Activated CD8-positive, alpha-beta memory T cell treated with anti-CD3 and anti-CD28 coated beads for 24 hours (primary cell): Measurements from ENCODE around the gene TTLL4.
"Not testable (repeated sequence)": the region's sequence is repeated elsewhere in the genome, so short reads cannot be mapped to it uniquely, and the experiment has no call there.

Experiments
- DNase-seq: peaks from one replicate; pipeline ENCODE4 v3.0.0-alpha.2; 2020

Gene TTLL4

DNA sequence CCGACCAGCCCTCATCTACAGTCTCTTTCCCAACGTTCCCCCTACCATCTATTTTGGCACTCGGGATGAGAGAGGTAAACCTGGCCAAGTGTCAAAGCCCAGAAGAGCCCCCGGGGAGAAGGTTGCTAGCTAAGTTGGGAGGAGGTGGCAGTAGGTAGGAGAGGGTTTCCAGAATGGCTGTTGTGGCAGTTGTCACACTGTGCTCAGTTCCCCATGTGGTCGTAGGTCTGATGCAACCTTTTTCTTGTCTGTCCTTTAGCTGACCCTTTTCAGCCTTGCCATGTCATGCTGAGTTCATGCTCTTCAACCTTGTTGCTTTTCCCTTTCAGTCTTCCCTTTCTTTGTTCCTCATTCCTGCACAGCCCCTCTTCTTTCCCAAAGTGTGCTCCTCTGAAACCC lies 34.5 kb downstream of the TTLL4 start:
- peak; percentile 44 for DNase-seq

DNA sequence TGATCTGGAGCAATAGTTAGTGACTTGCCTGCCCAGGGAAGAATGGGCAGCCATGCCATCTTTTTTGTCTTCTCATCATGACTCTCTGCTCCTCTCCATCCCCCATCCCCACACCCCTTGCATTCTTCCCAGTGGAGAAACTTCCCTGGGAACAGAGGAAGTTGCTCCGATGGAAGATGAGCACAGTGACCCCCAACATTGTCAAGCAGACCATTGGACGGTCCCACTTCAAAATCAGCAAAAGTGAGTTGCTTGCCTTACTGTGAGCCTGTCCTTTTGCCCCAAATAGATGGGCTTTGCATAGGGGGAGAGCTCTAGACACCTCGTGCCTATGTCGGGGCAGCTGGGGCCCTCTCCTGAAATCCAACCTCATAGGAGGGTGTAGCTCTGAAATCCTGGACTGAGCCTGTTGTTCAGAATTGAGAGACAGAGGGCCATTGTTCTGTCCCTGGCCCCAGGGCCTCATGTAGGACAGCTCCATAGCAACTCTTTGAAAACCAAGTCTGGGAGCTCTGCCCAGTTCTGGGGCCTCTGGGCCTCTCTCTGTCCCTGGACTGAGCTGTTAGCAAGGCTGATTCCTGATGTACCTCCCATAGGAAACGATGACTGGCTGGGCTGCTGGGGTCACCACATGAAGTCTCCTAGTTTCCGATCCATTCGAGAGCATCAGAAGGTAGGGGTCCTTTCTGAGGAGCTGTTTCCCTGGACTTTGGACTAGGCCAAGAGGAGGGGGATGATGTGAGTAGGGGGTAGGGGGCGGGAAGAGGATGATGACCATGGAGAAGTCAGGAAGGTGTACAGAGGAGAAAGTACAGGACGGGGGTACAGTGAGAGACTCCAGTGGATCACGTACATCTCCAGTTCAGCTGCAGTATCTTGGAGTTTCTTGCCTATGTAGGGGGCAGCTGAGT lies 35.2 kb downstream of the TTLL4 start:
- peak; percentile 37 for DNase-seq

DNA sequence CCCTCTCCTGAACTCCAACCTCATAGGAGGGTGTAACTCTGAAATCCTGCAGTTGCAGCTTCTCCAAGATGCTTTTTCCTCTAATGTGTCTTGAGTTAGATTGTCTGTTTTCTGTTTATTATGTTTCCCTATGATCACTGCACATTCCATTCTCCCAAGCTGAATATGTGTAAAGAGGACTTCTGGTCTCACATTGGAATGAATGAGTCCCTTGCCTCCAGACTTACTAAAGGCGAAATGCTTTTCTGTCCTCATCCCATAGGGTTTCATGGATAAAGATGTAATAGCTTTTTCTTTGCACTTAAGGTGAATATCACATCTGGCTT lies 35.8 kb downstream of the TTLL4 start:
- no peak for DNase-seq

DNA sequence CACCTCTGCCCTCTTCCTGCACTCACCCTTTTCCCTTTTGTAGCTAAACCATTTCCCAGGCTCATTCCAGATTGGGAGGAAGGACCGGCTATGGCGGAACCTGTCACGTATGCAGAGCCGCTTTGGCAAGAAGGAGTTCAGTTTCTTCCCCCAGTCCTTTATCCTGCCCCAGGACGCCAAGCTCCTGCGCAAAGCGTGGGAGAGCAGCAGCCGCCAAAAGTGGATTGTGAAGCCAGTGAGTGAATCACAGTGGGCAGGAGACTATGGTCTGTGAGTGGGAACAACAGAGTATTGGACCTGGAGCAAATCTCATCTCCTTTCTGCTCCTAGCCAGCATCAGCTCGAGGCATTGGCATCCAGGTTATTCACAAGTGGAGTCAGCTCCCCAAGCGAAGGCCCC lies 36.3 kb downstream of the TTLL4 start:
- DNase-seq: no peak

DNA sequence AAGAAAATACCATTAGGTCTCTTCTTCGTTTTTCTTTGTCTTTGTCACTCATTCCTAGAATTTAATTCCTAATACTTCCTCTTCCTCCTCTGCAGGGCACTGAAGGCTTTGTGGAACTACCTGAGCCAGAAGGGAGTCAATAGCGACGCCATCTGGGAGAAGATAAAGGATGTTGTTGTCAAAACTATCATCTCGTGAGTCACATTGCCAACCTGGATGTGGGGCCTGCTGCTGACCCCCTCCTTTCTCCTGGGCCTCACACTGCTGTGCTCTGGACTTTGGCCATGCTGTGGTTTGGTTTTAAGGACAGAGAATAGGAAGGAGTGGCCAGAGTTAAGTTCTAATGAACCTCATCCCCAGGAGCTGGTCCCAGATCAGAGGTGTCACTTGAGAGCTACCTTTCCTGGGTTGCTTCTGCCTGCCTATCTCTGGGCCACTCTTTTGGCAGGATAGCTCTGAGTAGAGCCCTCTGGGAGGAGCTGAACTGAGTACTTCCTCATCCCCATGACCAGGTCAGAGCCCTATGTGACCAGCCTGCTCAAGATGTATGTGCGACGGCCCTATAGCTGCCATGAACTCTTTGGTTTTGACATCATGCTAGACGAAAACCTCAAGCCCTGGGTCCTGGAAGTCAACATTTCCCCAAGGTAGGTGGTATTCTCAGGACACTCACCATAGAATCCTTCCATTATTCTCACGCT lies 38.3 kb downstream of the TTLL4 start:
- DNase-seq: peak; percentile 9

DNA sequence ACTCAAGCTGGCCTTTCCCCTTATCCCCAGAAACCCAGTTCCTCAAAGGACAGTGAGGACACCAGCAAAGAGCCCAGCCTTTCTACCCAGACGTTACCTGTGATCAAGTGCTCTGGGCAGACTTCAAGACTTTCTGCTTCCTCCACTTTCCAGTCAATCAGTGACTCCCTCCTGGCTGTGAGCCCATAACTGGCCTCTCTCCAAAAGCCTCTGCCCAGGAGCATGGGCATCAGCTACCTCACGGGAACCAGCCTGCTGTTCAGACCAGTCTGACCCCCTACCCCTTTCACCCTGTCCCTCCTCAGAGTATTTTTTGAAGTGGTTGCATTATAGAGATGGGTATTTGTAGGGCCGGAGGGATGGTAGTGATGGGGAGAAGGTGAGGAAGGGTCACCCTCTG lies 43.6 kb downstream of the TTLL4 start:
- no peak for DNase-seq

DNA sequence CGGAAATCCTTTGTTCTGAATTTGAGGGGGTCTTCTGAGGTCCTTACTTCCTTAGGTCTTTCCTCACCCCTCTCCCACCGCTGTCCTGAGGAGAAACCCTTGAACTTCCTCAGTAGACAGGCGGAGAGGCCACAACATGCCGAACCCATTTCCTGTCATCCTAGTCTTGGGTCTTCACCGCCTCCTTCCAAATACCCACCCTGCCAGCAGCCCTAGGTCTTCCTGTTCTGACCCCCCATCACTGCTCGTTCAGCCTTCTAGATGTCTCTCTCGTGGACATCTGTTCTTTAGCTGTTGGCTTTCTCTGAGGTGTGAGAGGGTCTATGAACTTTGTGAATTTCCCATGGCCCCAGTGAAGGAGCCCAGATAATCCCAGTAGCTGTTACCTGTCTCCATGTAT lies 44.1 kb downstream of the TTLL4 start:
- no peak for DNase-seq

DNA sequence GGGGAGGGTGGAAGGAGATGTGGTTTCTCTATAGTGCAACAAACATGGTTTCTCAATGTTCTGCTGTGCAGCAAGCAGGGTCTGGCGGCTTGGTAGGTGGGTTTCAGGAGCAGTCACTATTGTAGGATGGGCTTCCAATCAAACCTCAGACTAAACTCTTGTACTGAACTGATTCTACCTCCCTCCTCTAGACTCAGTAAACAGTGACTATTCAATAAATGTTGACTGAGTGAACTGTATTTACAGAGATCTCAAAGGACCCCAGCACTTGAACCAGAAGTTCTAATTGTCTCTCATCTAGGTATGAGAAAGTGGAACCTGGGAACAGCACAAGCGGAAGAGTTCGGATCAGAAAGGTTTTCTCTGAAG lies 44.5 kb downstream of the TTLL4 start:
- no peak for DNase-seq

DNA sequence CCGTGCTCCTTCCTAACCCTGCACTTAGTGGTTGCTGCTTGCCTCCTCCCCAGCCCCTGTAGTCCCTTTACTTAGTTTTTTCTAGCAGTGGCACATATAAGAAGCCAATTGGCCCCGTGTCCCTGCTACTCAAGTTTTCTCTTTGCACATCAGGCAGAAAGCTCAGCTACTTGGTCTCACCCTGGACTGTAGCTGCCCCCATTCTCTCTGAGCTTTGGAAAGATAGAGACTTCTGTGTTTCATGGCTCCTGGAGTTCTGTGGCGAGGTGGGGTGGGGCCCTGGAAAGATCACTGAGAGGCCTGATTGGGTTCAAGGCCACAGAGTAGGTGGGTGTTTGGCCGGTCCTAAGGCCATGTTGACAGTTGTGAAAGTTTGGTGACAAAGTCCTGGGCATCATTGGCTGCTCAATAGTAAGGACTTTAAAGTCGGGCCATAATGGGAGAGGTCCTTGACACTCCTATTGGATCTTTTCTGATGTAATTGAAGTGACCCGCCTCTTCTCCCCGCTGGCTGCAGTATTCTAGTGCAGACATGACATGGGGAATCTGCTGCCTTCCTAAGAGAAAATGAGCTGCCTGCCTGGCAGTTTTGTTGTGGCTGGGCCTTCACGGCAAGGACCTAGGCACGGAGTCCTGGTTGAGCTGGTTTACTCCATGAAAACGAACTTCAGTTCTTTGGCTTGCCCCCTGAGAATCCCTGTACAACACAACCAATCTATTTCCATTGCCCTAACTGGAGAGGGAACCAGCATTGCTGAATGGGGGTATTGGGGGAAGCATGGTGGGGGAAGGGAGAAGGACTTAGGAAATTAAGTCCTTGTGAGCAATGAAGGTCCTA lies 45.2 kb downstream of the TTLL4 start:
- DNase-seq: no peak

DNA sequence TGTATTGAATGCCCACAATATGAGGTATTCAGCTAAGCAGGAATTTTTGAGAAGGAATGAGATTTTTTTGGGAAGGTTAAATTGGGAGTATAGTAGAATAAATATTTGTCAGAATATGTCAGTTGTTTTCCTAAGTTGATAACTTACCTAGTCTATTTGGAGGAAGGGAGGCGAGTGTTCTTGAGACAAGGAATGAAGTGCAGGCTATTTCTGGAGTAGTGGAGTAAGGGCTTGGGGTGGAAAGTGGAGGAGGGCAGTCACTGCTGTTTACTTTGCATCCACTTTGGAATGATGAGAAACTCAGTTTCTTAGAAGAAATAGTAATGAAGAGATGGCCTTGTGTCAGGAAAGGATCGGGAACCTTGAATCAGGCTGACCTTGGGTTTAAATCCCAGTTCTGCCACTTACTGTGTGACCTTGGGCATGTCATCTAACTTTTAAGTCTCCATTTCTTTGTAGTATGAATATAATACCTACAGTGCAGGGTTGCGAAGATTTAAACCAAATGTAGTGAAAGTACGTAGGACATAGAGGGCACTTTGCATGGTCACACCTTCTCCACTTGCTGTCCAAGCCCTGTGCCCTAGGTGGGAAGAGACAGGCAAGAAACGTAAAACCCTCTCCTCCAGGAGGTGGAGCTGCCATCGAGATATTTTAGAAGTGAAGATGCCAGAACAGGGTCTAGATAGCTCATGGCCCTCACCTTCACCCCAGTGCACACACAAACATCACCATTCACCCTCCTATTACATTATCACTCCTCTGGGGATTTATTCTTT lies 46.2 kb downstream of the TTLL4 start:
- DNase-seq: no peak

DNA sequence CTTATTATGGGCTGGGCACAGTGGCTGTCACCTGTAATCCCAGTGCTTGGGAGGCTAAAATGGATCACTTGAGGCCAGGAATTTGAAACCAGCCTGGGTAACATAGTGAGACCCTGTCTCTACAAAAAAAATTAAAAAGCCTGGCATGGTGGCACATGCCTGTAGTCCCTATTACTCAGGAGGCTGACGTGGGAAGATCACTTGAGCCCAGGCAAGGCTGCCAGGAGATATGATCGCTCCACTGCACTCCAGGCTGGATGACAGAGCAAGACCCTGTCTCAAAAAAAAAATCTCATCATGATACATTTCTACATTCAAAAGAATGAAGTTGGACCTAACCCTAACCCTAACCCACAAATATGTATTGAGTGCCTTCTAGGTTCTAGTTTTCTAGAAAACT lies 51.2 kb downstream of the TTLL4 start:
- no peak for DNase-seq

DNA sequence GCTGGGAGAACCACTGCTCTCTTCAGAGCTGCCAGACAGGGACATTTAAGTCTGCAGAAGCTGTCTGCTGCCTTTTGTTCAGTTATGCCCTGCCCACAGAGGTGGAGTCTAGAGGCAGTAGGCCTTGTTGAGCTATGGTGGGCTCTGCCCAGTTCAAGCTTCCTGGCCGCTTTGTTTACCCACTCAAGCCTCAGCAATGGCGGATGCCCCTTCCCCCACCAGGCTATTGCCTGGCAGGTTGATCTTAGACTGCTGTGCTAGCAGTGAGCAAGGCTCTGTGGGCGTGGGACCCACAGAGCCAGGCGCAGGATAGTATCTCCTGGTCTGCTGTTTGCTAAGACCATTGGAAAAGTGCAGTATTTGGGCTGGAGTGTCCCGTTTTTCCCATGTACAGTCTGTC lies 62.1 kb downstream of the TTLL4 start:
- not testable (repeated sequence) for DNase-seq

DNA sequence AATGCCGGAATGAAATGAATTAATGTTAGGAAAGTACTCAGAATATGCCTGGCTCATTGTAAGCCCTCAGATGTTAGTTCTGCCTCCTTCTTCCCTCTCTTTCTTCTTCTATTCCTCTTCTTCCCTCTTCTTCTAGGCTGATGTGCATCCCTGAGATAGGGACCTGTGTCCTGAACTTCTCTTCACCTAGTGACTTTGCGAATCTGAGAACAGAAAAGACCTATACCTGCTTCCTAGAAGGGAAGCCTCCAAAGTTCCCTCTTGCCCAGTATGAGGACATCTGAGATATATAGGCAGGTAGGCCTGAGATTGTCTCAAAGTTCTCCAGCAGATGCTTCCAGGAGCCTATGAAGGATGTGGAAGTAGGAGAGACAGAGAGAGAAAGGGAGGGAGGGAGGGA lies 63.2 kb downstream of the TTLL4 start:
- no peak for DNase-seq

DNA sequence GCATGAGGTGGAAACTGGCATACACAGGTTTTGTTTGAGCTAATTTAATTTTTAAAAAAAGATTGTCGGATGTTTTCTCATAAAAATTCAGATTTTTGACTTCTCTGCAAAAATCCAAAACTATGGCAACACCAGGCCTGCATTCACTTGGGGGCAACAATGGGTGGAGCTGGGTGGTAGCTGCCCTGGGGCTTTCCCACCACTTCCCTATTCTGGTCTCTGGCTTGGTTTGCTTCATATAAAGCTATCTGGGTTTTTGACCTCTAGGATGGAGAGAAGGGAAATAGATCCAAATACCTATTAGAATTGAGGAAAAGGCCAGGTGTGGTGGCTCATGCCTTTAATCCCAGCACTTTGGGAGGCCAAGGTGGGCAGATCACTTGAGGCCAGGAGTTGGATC lies 65.9 kb downstream of the TTLL4 start:
- no peak for DNase-seq

DNA sequence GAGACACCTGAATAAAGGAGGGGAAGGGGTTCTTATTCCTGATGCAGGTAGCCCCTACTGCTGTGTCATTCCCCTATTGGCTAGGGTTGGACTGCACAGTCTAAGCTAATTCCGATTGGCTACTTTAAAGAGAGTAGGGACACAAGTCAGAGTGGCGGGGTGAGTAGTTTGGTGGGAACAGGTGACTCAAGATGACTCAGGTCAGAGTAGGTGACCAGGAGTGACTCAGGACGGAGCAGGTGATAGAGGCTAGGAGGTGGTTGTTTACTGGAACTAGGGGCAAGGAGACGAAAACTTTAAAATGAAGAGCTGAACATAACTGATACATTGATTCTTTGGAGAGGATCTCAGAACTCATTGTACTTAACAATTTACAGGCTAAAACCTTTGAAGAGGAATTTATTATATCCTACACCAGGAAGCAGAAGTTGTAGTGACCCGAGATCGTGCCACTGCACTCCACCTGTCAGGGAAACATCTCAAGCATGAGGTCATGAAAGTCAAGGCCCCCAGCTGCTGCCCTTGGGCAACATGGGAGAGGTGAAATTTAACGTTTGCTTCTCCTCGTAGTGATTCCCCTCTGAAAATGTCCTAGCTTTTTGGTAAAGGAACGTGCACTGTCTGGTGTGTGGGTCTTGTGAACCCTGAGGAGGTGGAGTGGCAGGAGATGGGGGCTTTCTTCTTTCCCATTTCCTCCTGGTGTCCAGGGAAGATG lies 66.8 kb downstream of the TTLL4 start:
- DNase-seq: no peak

DNA sequence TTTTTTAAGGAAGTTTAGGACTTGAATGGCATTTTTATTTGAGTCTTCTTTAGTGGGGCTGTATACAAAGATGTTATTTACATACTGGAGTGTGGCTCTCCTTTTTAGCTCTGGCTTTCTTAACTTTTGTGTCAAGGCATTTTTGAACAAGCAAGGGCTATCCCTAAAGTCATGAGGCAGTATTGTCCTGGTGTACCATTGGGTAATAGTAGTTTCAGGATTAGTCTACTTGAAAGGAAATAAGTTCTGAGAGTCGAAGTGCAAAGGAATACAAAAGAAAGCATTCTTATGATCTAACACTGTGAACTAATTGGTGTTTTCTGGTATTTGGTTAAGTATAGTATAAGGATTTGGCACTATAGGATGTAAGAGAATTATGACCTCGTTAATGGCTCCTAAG lies 69.4 kb downstream of the TTLL4 start:
- DNase-seq: no peak

DNA sequence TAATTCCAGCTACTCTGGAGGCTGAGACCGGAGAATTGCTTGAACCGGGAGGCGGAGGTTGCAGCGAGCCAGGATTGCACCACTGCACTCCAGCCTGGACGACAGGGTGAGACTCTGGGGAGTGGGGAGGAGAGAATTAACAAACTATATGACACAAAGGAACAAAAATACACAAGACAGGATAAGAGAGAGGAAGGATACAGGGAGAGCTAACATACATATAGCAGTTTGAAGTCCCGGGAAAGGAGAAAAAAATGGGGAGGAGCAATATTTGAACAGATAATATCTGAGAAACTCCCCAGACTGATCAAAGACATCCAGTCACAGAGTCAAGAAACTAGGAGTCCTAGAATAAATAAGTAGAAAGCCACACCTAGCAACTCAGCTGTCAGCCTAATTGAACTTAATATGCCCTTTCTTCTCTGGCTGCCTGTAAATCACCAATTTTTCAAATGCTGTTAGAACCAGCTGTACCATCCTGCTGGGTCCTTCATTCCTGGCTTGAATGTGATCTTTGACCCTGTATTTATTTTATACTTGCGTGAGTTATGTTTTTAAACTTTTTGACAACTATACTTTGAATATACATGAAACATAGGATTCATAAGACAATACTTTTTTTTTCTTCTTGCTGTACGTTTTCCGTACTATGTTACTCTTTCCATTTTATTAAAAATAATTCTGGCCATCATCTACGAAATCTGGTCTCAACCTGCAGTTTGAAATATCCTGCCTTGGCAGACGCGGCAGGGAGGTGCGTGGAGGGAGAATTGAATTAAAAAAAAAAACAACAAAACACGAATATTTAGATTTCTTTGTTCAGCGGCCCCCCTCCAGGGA lies 70.4 kb downstream of the TTLL4 start:
- no peak for DNase-seq

DNA sequence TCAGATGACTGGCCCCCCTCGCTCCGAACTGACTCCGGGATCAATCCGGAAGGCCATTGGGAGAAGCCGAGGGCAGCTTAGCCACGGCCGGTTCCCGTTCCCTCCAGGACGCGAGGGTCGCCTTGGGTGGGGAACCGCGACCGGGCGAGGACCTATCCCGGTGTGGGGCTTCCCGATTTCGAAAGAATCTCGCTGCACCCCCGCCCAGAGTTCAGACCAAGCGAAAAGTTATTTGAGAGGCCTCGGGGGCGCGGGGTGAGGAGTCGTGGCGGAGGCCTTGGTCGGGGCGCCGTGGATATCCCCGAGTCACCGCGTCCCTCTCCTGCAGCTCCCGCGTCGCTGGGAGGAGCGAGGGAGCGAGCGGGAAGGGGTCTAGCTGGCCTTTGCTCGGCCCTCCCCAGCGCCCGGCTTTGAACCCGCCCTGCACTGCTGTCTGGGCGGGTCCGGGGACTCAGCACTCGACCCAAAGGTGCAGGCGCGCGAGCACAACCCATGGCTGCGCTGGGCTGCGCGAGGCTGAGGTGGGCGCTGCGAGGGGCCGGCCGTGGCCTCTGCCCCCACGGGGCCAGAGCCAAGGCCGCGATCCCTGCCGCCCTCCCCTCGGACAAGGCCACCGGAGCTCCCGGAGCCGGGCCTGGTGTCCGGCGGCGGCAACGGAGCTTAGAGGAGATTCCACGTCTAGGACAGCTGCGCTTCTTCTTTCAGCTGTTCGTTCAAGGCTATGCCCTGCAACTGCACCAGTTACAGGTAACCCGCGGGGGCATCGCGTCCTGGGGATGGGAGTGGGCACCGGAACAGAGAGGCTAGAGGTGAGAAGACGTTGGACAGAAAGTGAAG lies 71.3 kb downstream of the TTLL4 start, which contains the start of gene CYP27A1:
CYP27A1 (plus strand) TSS at position 457 of the 837 bp plus-strand sequence; CDS start at position 493, 36 bp downstream.
- no peak for DNase-seq

DNA sequence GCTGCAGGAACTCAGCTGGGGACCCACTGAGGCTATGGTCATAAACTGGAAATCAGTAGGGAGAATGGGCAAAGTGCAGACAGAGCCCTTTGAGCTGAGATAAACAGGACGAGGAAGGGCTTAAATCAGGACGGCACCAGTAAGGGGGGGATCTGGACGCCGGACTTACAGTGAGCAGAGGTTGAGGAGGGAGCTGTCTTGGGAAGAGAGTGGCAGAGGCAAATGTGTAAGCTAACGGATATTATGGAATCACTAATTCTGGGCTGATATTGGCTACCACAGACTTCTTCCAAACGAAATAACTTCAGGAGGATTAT lies 71.9 kb downstream of the TTLL4 start:
- DNase-seq: no peak

DNA sequence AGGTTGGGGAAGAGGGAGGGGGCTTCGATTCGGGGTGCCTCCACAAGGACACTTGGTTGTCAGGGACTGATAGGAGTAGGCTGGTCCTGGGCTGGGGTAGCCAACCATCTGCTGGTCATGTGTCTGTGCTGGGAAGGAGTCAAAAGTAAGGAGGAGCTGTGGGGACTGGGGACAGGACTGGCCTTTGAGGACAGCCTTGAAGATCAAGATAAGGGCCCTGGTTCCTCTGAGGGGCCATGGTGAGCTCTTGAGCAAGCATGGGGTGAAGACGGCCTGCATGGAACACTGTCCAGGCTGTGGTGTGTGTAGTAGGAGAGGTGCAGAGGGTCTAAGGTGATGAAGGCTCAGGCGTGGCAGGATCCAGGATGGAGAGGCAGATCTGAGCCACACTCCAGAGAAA lies 73.1 kb downstream of the TTLL4 start:
- DNase-seq: no peak
